GM12878 (cell line): Measurements from ENCODE around the gene CELSR1.

Experiments used
- CHD2 ChIP-seq: IDR thresholded peaks from 2 replicates; pipeline ENCODE4 v1.6.1; 2011; ENCODE audit warnings: low read depth, low read length, improper control_type of control experiment, borderline replicate concordance
- GABPA ChIP-seq: IDR thresholded peaks from 2 replicates; pipeline ENCODE4 v1.6.1; 2014; ENCODE audit warnings: antibody characterized with exemption, low read depth, mild to moderate bottlenecking, inconsistent platforms
- MXI1 ChIP-seq: fragments of 150-350 bp; IDR thresholded peaks from 2 replicates; pipeline ENCODE4 v1.6.1; 2011; ENCODE audit warnings: low read depth, mild to moderate bottlenecking, inconsistent platforms, low read length, improper control_type of control experiment
- POLR2A ChIP-seq: IDR thresholded peaks from 2 replicates; pipeline ENCODE4 v1.6.1; 2011; ENCODE audit warnings: low read depth, mild to moderate bottlenecking, low read length
- RBBP5 ChIP-seq: fragments of 200-600 bp; sonication (generic); conservative IDR thresholded peaks from 2 replicates; pipeline ENCODE4 v1.6.1; 2016
- SUZ12 ChIP-seq: fragments of 200-600 bp; sonication (generic); IDR thresholded peaks from one replicate; pipeline ENCODE4 v1.6.1; 2018; ENCODE audit warnings: antibody characterized with exemption, mild to moderate bottlenecking; ENCODE audit not compliant: unreplicated experiment
- TF ChIP-seq, protein P1 (sequence below), 3 experiments: IDR thresholded peaks in 2 of 3; conservative IDR thresholded peaks in 1 of 3; 2 replicates each; pipeline ENCODE4 v1.5.1; 2011; ENCODE audit warnings: low read depth in 3 of 3, low read length in 3 of 3, mild to moderate bottlenecking in 3 of 3, control low read depth in 2 of 3, moderate library complexity in 2 of 3, inconsistent platforms in 1 of 3, mixed read lengths in 1 of 3; ENCODE audit not compliant: control insufficient read depth in 2 of 3, insufficient read depth in 1 of 3; ENCODE audit errors: extremely low read depth in 1 of 3
- TF ChIP-seq, protein P2 (sequence below): fragments of 450-650 bp; formaldehyde crosslinking; IDR thresholded peaks from 2 replicates; pipeline ENCODE4 v1.5.0; 2022; ENCODE audit warnings: mild to moderate bottlenecking, missing genetic modification characterization
- TF ChIP-seq, protein P3 (sequence below): IDR thresholded peaks from 2 replicates; pipeline ENCODE4 v1.6.1; 2011; ENCODE audit warnings: low read depth, low read length, improper control_type of control experiment, borderline replicate concordance

DNA sequence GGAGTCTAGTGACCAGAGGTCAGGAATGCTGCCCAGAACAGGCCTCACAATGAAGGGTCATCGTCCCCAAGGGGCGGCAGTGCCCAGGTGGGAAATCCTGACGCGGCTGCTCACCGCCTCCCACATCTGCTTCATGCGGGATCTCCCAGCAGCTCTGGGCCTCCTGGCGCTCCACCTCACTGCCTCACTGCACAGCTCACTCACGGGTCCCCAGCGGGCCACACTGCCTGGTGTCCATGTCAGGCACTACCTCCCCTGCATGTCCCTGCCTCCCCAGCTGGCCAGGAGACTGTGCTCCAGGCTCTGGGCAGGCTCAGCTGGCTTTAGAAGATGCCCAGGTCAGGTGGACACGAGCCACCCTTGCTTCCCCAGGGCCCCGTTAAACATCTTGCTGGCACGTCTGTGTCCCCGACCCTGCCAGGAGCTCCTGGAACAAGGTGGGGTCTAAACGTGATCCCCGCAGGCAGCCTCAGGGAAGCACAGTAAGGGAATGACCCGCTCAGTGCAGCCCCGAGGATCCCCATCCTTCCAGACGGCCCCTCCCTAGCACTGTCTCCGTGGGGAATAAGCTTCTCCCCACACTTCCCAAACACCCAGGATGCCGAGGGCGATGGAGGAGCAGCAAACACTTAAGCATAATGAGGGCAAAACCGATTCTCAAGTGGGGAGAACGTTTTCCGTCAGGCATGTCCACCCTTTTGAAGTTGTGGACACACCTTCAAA is 108.7 kb downstream of the CELSR1 start:
- TF ChIP-seq POLR2A (no peak), CHD2 (no peak), SUZ12 (no peak), GABPA (no peak), MXI1 (no peak), RBBP5 (no peak)
- TF ChIP-seq, protein P1, sequence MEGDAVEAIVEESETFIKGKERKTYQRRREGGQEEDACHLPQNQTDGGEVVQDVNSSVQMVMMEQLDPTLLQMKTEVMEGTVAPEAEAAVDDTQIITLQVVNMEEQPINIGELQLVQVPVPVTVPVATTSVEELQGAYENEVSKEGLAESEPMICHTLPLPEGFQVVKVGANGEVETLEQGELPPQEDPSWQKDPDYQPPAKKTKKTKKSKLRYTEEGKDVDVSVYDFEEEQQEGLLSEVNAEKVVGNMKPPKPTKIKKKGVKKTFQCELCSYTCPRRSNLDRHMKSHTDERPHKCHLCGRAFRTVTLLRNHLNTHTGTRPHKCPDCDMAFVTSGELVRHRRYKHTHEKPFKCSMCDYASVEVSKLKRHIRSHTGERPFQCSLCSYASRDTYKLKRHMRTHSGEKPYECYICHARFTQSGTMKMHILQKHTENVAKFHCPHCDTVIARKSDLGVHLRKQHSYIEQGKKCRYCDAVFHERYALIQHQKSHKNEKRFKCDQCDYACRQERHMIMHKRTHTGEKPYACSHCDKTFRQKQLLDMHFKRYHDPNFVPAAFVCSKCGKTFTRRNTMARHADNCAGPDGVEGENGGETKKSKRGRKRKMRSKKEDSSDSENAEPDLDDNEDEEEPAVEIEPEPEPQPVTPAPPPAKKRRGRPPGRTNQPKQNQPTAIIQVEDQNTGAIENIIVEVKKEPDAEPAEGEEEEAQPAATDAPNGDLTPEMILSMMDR (IDR thresholded peaks at IDR 0.05 in 2 of 3, conservative IDR thresholded peaks at IDR 0.05 in 1 of 3; ENCODE audit: control insufficient read depth in 2 of 3, extremely low read depth in 1 of 3, insufficient read depth in 1 of 3, low read depth in 3 of 3, low read length in 3 of 3) = no peak
- TF ChIP-seq, protein P2, sequence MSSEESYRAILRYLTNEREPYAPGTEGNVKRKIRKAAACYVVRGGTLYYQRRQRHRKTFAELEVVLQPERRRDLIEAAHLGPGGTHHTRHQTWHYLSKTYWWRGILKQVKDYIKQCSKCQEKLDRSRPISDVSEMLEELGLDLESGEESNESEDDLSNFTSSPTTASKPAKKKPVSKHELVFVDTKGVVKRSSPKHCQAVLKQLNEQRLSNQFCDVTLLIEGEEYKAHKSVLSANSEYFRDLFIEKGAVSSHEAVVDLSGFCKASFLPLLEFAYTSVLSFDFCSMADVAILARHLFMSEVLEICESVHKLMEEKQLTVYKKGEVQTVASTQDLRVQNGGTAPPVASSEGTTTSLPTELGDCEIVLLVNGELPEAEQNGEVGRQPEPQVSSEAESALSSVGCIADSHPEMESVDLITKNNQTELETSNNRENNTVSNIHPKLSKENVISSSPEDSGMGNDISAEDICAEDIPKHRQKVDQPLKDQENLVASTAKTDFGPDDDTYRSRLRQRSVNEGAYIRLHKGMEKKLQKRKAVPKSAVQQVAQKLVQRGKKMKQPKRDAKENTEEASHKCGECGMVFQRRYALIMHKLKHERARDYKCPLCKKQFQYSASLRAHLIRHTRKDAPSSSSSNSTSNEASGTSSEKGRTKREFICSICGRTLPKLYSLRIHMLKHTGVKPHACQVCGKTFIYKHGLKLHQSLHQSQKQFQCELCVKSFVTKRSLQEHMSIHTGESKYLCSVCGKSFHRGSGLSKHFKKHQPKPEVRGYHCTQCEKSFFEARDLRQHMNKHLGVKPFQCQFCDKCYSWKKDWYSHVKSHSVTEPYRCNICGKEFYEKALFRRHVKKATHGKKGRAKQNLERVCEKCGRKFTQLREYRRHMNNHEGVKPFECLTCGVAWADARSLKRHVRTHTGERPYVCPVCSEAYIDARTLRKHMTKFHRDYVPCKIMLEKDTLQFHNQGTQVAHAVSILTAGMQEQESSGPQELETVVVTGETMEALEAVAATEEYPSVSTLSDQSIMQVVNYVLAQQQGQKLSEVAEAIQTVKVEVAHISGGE = no peak
- TF ChIP-seq, protein P3, sequence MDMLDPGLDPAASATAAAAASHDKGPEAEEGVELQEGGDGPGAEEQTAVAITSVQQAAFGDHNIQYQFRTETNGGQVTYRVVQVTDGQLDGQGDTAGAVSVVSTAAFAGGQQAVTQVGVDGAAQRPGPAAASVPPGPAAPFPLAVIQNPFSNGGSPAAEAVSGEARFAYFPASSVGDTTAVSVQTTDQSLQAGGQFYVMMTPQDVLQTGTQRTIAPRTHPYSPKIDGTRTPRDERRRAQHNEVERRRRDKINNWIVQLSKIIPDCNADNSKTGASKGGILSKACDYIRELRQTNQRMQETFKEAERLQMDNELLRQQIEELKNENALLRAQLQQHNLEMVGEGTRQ = no peak
